H9 (cell line): Measurements from ENCODE around the gene DDX20. TPM values are rescaled to one million over a fixed set of nuclear protein-coding genes. Genes with fewer than 3 reads are reported as not detected.

ENCODE experiments used
- DNase-seq: peaks from one replicate; pipeline ENCODE4 v3.0.0-alpha.2; 2017
- H2AFZ ChIP-seq: one replicate; pipeline ENCODE4 v1.6.1; 2013; ENCODE audit warnings: mild to moderate bottlenecking, low read length, control low read depth, moderate library complexity
- H2AK5ac ChIP-seq: 2 replicates; pipeline ENCODE4 v1.6.1; 2013; ENCODE audit warnings: low read length, control low read depth, mixed read lengths; ENCODE audit not compliant: insufficient read length
- H2BK120ac ChIP-seq: one replicate; pipeline ENCODE4 v1.6.1; 2013; ENCODE audit warnings: low read depth, mild to moderate bottlenecking, low read length, control low read depth, inconsistent platforms; ENCODE audit not compliant: poor library complexity, severe bottlenecking
- H2BK12ac ChIP-seq: 2 replicates; pipeline ENCODE4 v1.6.1; 2013; ENCODE audit warnings: low read length, control low read depth, mixed read lengths, low read depth; ENCODE audit not compliant: insufficient read length
- H2BK15ac ChIP-seq: 2 replicates; pipeline ENCODE4 v1.6.1; 2013; ENCODE audit warnings: low read depth, low read length, control low read depth
- H2BK20ac ChIP-seq: one replicate; pipeline ENCODE4 v1.6.1; 2013; ENCODE audit warnings: low read depth, mild to moderate bottlenecking, low read length, control low read depth, inconsistent platforms; ENCODE audit not compliant: poor library complexity, severe bottlenecking
- H2BK5ac ChIP-seq: 2 replicates; pipeline ENCODE4 v1.6.1; 2013; ENCODE audit warnings: low read length, control low read depth, mixed read lengths; ENCODE audit not compliant: insufficient read length
- H3K14ac ChIP-seq: 2 replicates; pipeline ENCODE4 v1.6.1; 2013; ENCODE audit warnings: low read length, control low read depth; ENCODE audit not compliant: insufficient read depth
- H3K18ac ChIP-seq: 2 replicates; pipeline ENCODE4 v1.6.1; 2013; ENCODE audit warnings: low read depth, mild to moderate bottlenecking, mixed read lengths, low read length, control low read depth; ENCODE audit not compliant: insufficient read length
- H3K23ac ChIP-seq: 2 replicates; pipeline ENCODE4 v1.6.1; 2013; ENCODE audit warnings: low read length, control low read depth, mixed read lengths, low read depth; ENCODE audit not compliant: insufficient read length
- H3K23me2 ChIP-seq: 2 replicates; pipeline ENCODE4 v1.6.1; 2013; ENCODE audit warnings: low read depth, mild to moderate bottlenecking, mixed read lengths, low read length, control low read depth; ENCODE audit not compliant: insufficient read length, poor library complexity, severe bottlenecking
- H3K27ac ChIP-seq: 2 replicates; pipeline ENCODE4 v1.5.1; 2013; ENCODE audit warnings: low read length, control low read depth, mixed read lengths, low read depth; ENCODE audit not compliant: insufficient read length
- H3K27me3 ChIP-seq: 2 replicates; pipeline ENCODE4 v1.6.1; 2013; ENCODE audit warnings: low read length, control low read depth, inconsistent platforms; ENCODE audit not compliant: insufficient read depth
- H3K4ac ChIP-seq: 2 replicates; pipeline ENCODE4 v1.6.1; 2013; ENCODE audit warnings: low read depth, mild to moderate bottlenecking, control low read depth, inconsistent platforms, low read length, moderate library complexity
- H3K4me1 ChIP-seq: 2 replicates; pipeline ENCODE4 v1.6.1; 2013; ENCODE audit warnings: low read length, control low read depth, inconsistent platforms; ENCODE audit not compliant: insufficient read depth
- H3K4me2 ChIP-seq: 2 replicates; pipeline ENCODE4 v1.6.1; 2013; ENCODE audit warnings: low read length, control low read depth, mixed read lengths; ENCODE audit not compliant: insufficient read length, insufficient read depth
- H3K56ac ChIP-seq: 2 replicates; pipeline ENCODE4 v1.6.1; 2013; ENCODE audit warnings: low read depth, mild to moderate bottlenecking, mixed read lengths, low read length, control low read depth; ENCODE audit not compliant: insufficient read length
- H3K79me1 ChIP-seq: 2 replicates; pipeline ENCODE4 v1.6.1; 2013; ENCODE audit warnings: low read depth, mild to moderate bottlenecking, moderate library complexity, low read length, control low read depth, inconsistent platforms; ENCODE audit not compliant: insufficient read depth, poor library complexity, severe bottlenecking
- H3K79me2 ChIP-seq: 2 replicates; pipeline ENCODE4 v1.6.1; 2013; ENCODE audit warnings: low read length, control low read depth, inconsistent platforms; ENCODE audit not compliant: insufficient read depth
- H3K9ac ChIP-seq: 2 replicates; pipeline ENCODE4 v1.6.1; 2013; ENCODE audit warnings: low read length, control low read depth, mixed read lengths; ENCODE audit not compliant: insufficient read length; ENCODE audit errors: extremely low read depth
- H3K9me3 ChIP-seq: one replicate; pipeline ENCODE4 v1.6.1; 2013; ENCODE audit warnings: low read depth, low read length, inconsistent platforms; ENCODE audit not compliant: control insufficient read depth
- H3T11ph ChIP-seq: one replicate; pipeline ENCODE4 v1.6.1; 2013; ENCODE audit warnings: mild to moderate bottlenecking, low read length, control low read depth, inconsistent platforms
- H4K20me1 ChIP-seq: one replicate; pipeline ENCODE4 v1.6.1; 2013; ENCODE audit not compliant: control insufficient read depth, insufficient read length, insufficient read depth
- H4K5ac ChIP-seq: 2 replicates; pipeline ENCODE4 v1.6.1; 2013; ENCODE audit warnings: low read depth, mild to moderate bottlenecking, mixed read lengths, low read length, control low read depth; ENCODE audit not compliant: insufficient read length
- H4K8ac ChIP-seq: replicated peaks from 2 replicates; pipeline ENCODE4 v1.6.1; 2013; ENCODE audit warnings: low read length, control low read depth, mixed read lengths, low read depth; ENCODE audit not compliant: insufficient read length
- H4K91ac ChIP-seq: 2 replicates; pipeline ENCODE4 v1.6.1; 2013; ENCODE audit warnings: low read depth, mild to moderate bottlenecking, moderate library complexity, mixed read lengths, low read length, control low read depth; ENCODE audit not compliant: insufficient read length
- H3K27ac Mint-ChIP-seq, 3 experiments: 2 replicates in 2 of 3; 3 replicates in 1 of 3; pipeline ENCODE4 v1.8.0; 2020 to 2021; ENCODE audit warnings: mixed read lengths in 3 of 3, mild to moderate bottlenecking in 1 of 3, moderate library complexity in 1 of 3
- H3K27me3 Mint-ChIP-seq: 2 replicates; pipeline ENCODE4 v1.8.0; 2021; ENCODE audit warnings: low read depth, mild to moderate bottlenecking, moderate library complexity, mixed read lengths
- H3K36me3 Mint-ChIP-seq, 3 experiments: 2 replicates in 2 of 3; 3 replicates in 1 of 3; pipeline ENCODE4 v1.8.0; 2020 to 2021; ENCODE audit warnings: low read depth in 3 of 3, mixed read lengths in 3 of 3; ENCODE audit not compliant: insufficient read depth in 1 of 3
- H3K4me1 Mint-ChIP-seq, 2 experiments: 2 replicates each; pipeline ENCODE4 v1.8.0; 2020; ENCODE audit warnings: mixed read lengths in 2 of 2
- H3K4me3 Mint-ChIP-seq, 2 experiments: 2 replicates in 1 of 2; 3 replicates in 1 of 2; pipeline ENCODE4 v1.8.0; 2020 to 2021; ENCODE audit warnings: mild to moderate bottlenecking in 2 of 2, mixed read lengths in 2 of 2, moderate library complexity in 1 of 2
- H3K9me3 Mint-ChIP-seq, 2 experiments: 2 replicates in 1 of 2; 3 replicates in 1 of 2; pipeline ENCODE4 v1.8.0; 2020; ENCODE audit warnings: mild to moderate bottlenecking in 2 of 2, mixed read lengths in 2 of 2, moderate library complexity in 1 of 2
- CTCF ChIP-seq: fragments of 200-600 bp; sonication (generic); conservative IDR thresholded peaks from 3 replicates; pipeline ENCODE4 v1.8.0; 2021; ENCODE audit warnings: antibody characterized with exemption, mild to moderate bottlenecking
- WGBS: extraction: QIAGEN DNeasy Blood & Tissue Kit; methylation state at CpG from one replicate; pipeline ENCODE4 v1.1.7; 2013; ENCODE audit warnings: missing lambda C conversion rate, low lambda C conversion rate, mixed read lengths; ENCODE audit not compliant: insufficient read length; ENCODE audit errors: extremely low coverage; 5-methylcytosine and 5-hydroxymethylcytosine counted together
- total RNA-seq: library from RNA; stranded (reverse); gene quantifications from 2 replicates; pipeline ENCODE4 v1.2.1, GENCODE V29; 2021

DDX20 gene
- total RNA-seq, 1 experiment from 2014 or later: 38.3 TPM

- Histone ChIP-seq H2BK15ac (no peak overlapping the region), H2AK5ac (no peak overlapping the region), H3K4me2 (no peak overlapping the region), H2BK12ac (no peak overlapping the region), H2BK5ac (no peak overlapping the region), H3K23me2 (no peaks in the 10 kb centered on the region), H3K18ac (no peak overlapping the region), H3K4me1 (no peaks in the 10 kb centered on the region), H4K20me1 (no peaks in the 10 kb centered on the region), H3K27ac (no peak overlapping the region), H3K27me3 (no peaks in the 10 kb centered on the region), H2BK120ac (no peak overlapping the region), H3K79me1 (no peaks in the 10 kb centered on the region), H2AFZ (no peak overlapping the region), H4K91ac (no peak overlapping the region), H3K56ac (no peak overlapping the region), H3K9ac (no peak overlapping the region), H3K79me2 (no peaks in the 10 kb centered on the region), H3K14ac (no peak overlapping the region), H3T11ph (no peak overlapping the region), H3K4ac (no peak overlapping the region), H3K23ac (no peak overlapping the region), H4K8ac (no peak overlapping the region), H2BK20ac (no peak overlapping the region), H4K5ac (no peak overlapping the region), H3K9me3 (no peaks in the 10 kb centered on the region)
- no peak overlapping the region for H3K27ac Mint-ChIP-seq
- no peaks in the 10 kb centered on the region; a peak in 1 of 5 replicates for H3K9me3 Mint-ChIP-seq
- no CpG with 5 or more reads among the region's 9 CpGs for WGBS
- H3K4me1 Mint-ChIP-seq: peaks cover 0 to 3% of the 10 kb centered on the region in 2 experiments; a peak in 2 of 4 replicates
- no peaks in the 10 kb centered on the region for H3K27me3 Mint-ChIP-seq
- DNase-seq: no peak
- no peak for TF ChIP-seq CTCF
- H3K36me3 Mint-ChIP-seq: no peaks in the 10 kb centered on the region
- no peak overlapping the region for H3K4me3 Mint-ChIP-seq
Observed at GRCh38 chr1:111814305-111814628, 58.6 kb downstream of the DDX20 start.
